Activated CD8-positive, alpha-beta T cell treated with anti-CD3 and anti-CD28 coated beads for 36 hours (primary cell): Measurements from ENCODE around the gene CA6. TPM values are rescaled to one million over a fixed set of nuclear protein-coding genes. Genes with fewer than 3 reads are reported as not detected.
"Not testable (repeated sequence)": the region's sequence is repeated elsewhere in the genome, so short reads cannot be mapped to it uniquely, and the experiment has no call there.

Experiments
- ATAC-seq: fragments of 200-7000 bp; cut with Tn5 transposase; one replicate; pipeline ENCODE4 v1.10.0; 2021; ENCODE audit warnings: mild to moderate bottlenecking, moderate library complexity
- CTCF ChIA-PET: fragments of 350-600 bp; sonication (Branson Sonifier 250); formaldehyde crosslinking; loops from one replicate; lab custom pipeline; 2021; ENCODE audit warnings: antibody characterized with exemption; lab: Charles Lee
- POLR2A ChIA-PET: fragments of 350-600 bp; sonication (Branson Sonifier 250); formaldehyde crosslinking; loops from one replicate; lab custom pipeline; 2021; ENCODE audit warnings: antibody characterized with exemption; lab: Charles Lee
- DNase-seq: peaks from one replicate; pipeline ENCODE4 v3.0.0-alpha.2; 2020
- H3K27ac Mint-ChIP-seq: one replicate; pipeline ENCODE4 v1.8.0; 2021; ENCODE audit warnings: mild to moderate bottlenecking, mixed read lengths
- H3K27me3 Mint-ChIP-seq: one replicate; pipeline ENCODE4 v1.8.0; 2021; ENCODE audit warnings: mixed read lengths
- H3K36me3 Mint-ChIP-seq: one replicate; pipeline ENCODE4 v1.8.0; 2021; ENCODE audit warnings: low read depth, mixed read lengths
- H3K4me1 Mint-ChIP-seq: one replicate; pipeline ENCODE4 v1.8.0; 2021; ENCODE audit warnings: low read depth, mixed read lengths
- H3K4me3 Mint-ChIP-seq: one replicate; pipeline ENCODE4 v1.8.0; 2021; ENCODE audit warnings: mild to moderate bottlenecking, moderate library complexity, mixed read lengths
- H3K9me3 Mint-ChIP-seq: one replicate; pipeline ENCODE4 v1.8.0; 2021; ENCODE audit warnings: mixed read lengths
- CTCF ChIP-seq: fragments of 200-600 bp; IDR thresholded peaks from one replicate; pipeline ENCODE4 v1.8.0; 2022; ENCODE audit warnings: antibody characterized with exemption, mild to moderate bottlenecking
- intact Hi-C: fragments of 100-400 bp; cut with micrococcal nuclease; formaldehyde crosslinking; loops from one replicate; pipeline ENCODE4 v1.10.0; 2022
- total RNA-seq, 2 experiments: library from RNA; stranded (reverse); gene quantifications; one replicate each; pipeline ENCODE4 v1.2.3, GENCODE V29; 2021

The CA6 gene
- total RNA-seq, 2 experiments from 2014 or later: 3.5 to 3.9 TPM

DNA sequence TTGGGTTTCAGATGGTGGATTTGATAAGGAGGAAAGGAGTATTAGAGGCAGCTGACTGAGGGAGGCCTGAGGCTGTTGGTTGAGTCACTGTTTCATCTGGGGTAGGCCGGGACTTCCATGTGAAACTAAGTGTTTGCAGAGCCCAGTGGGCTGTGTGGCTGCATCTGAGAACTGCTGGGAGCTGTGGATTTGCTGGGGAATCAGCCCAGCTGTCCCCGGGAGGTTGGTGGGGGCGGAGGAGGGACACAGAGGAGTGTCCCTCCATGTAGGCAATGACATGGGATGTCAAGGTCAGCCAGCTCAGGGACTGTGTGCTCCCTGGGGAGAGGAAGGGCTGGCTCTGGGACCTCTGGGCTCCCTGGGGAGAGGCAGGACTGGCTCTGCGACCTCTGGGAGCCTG is 44.2 kb downstream of the CA6 start:
- Mint-ChIP-seq H3K4me3 (no peak overlapping the region), H3K27ac (peak overlapping the region; percentile 35), H3K27me3 (no peaks in the 10 kb centered on the region), H3K9me3 (peaks cover 2% of the 10 kb centered on the region), H3K36me3 (no peaks in the 10 kb centered on the region), H3K4me1 (peaks cover 28% of the 10 kb centered on the region)
- ChIA-PET CTCF (interaction anchor here (0.8 to 12.3 kb wide), 14 partner anchors 9 to 131 kb away, joined by 3 to 142 read pairs (median 7); partner anchors contain the start of gene CA6), POLR2A (interaction anchor here (0.6 to 1.9 kb wide), 13 partner anchors 9 to 129 kb away, joined by 3 to 6 read pairs (median 3); no protein-coding TSS in a partner anchor)
- intact Hi-C loops: no loop called here
- no peak for TF ChIP-seq CTCF
- ATAC-seq (peak; percentile 32), DNase-seq (peak; percentile 55)

DNA sequence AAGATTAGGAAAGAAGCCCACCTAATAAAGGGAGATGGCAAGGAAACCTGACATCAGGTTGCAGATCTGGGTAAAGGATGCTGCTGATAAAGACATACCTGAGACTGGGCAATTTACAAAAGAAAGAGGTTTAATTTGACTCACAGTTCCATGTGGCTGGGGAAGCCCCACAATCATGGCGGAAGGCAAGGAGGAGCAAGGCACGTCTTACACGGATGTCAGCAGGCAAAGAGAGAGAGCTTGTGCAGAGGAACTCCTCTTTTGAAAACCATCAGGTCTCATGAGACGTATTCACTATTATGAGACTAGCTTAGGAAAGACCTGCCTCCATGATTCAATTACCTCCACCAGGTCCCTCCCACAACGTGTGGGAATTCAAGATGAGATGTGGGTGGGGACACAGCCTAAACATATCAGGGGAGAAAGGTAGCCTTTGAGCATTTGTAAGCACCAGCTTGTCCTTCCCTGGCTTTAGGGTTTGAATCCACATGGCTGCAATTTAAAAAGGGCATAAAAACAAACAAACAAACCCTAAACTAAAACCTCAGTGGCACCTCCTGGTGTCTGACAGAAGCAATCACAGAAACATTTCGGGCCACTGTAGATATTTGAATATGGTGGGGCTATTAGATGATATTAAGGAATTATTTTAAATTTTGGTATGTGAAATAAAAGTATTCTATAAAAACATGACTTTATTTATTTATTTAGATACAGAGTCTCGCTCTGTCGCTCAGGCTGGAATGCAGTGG is 47.4 kb downstream of the CA6 start:
- H3K9me3 Mint-ChIP-seq: peaks cover 2% of the 10 kb centered on the region
- DNase-seq: peak; percentile 25

DNA sequence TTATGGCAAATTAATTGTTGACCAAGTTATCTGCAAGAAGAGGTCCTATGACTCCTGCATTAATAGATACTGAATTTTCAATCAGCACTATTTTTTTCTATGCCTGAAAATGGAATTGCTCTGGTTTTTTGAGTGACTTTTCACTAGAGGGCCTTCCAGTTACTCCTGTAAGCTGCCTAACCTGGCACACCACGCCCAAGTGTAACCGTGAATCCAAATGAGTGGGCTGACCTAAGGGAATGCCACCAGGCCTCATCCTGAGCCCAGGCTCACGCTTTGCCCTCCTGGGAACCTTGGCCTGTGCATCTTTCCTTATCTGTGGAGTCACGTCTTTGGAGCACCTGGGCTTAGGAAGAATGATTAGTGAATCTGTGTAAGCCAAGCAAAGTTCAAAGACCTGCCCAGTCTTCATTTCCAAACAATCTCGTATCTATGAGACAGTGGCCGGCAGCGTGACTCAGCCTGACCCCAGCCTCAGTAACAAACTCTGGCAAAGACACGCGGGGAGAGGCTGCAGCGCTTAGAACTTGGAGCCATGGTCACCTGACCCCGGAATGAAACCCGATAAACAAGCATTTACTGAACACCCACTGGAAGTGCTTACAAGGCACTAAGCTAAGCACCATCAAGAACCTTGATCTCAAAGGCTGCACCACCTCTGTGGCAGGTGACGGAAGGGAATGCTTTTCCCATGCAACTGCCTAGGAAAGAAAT is 48.5 kb downstream of the CA6 start:
- H3K4me3 Mint-ChIP-seq, POLR2A ChIA-PET, DNase-seq, H3K27ac Mint-ChIP-seq, H3K4me1 Mint-ChIP-seq, ATAC-seq, H3K9me3 Mint-ChIP-seq, intact Hi-C loops, H3K27me3 Mint-ChIP-seq, H3K36me3 Mint-ChIP-seq: not testable (repeated sequence)
- CTCF ChIA-PET: interaction anchor here (12.3 kb wide), 1 partner anchor 11 kb away, joined by 117 read pairs; no protein-coding TSS in a partner anchor

More for the DNA sequence above, 47.4 kb downstream of the CA6 start:
- intact Hi-C loops: no loop called here
- no peak overlapping the region for H3K4me3 Mint-ChIP-seq
- H3K36me3 Mint-ChIP-seq: no peaks in the 10 kb centered on the region
- ChIA-PET POLR2A (interaction anchor here (0.6 to 1.3 kb wide), 3 partner anchors 99 to 126 kb away, joined by 3 to 4 read pairs (median 3); partner anchors contain the start of gene ENO1), CTCF (interaction anchor here (0.9 to 12.3 kb wide), 3 partner anchors 12 to 78 kb away, joined by 3 to 117 read pairs (median 8); no protein-coding TSS in a partner anchor)
- no peak overlapping the region for H3K27ac Mint-ChIP-seq
- peaks cover 7% of the 10 kb centered on the region for H3K4me1 Mint-ChIP-seq
- TF ChIP-seq CTCF: peak; percentile 22
- no peaks in the 10 kb centered on the region for H3K27me3 Mint-ChIP-seq
- ATAC-seq: no peak

- intact Hi-C loops, H3K27me3 Mint-ChIP-seq, POLR2A ChIA-PET: not testable (repeated sequence)
Observed at GRCh38 chr1:9001534-9002214, 56.0 kb downstream of the CA6 start.

GRCh38 chr1:9002215-9002560 is 56.5 kb downstream of the CA6 start:
- H3K4me3 Mint-ChIP-seq, POLR2A ChIA-PET, H3K27ac Mint-ChIP-seq, H3K27me3 Mint-ChIP-seq, H3K9me3 Mint-ChIP-seq, H3K36me3 Mint-ChIP-seq, DNase-seq, ATAC-seq, intact Hi-C loops: not testable (repeated sequence)
- peaks cover 11% of the 10 kb centered on the region for H3K4me1 Mint-ChIP-seq
- CTCF ChIA-PET: interaction anchor here (1.7 to 6.2 kb wide), 5 partner anchors 12 to 140 kb away, joined by 3 to 117 read pairs (median 84); no protein-coding TSS in a partner anchor

More at GRCh38 chr1:9001534-9002214, 56.0 kb downstream of the CA6 start:
- H3K4me3 Mint-ChIP-seq, H3K36me3 Mint-ChIP-seq, H3K27ac Mint-ChIP-seq, ATAC-seq, CTCF ChIA-PET, DNase-seq, H3K9me3 Mint-ChIP-seq: not testable (repeated sequence)
- peaks cover 11% of the 10 kb centered on the region for H3K4me1 Mint-ChIP-seq
